Choroid plexus epithelial cell (primary cell): ENCODE results near the gene WBP1.

ENCODE experiments used
- DNase-seq: peaks from one replicate; pipeline ENCODE4 v3.0.0-alpha.2; 2010; ENCODE audit warnings: low read depth
- H3K4me3 ChIP-seq: 2 replicates; pipeline ENCODE4 v1.5.1; 2011; ENCODE audit warnings: low read depth, mild to moderate bottlenecking, control low read depth, low read length, moderate library complexity
- TF ChIP-seq, protein P1 (sequence below): conservative IDR thresholded peaks from 2 replicates; pipeline ENCODE4 v1.5.1; 2011; ENCODE audit warnings: low read depth, mild to moderate bottlenecking, control low read depth, inconsistent platforms, low read length, moderate library complexity

Gene WBP1

DNA sequence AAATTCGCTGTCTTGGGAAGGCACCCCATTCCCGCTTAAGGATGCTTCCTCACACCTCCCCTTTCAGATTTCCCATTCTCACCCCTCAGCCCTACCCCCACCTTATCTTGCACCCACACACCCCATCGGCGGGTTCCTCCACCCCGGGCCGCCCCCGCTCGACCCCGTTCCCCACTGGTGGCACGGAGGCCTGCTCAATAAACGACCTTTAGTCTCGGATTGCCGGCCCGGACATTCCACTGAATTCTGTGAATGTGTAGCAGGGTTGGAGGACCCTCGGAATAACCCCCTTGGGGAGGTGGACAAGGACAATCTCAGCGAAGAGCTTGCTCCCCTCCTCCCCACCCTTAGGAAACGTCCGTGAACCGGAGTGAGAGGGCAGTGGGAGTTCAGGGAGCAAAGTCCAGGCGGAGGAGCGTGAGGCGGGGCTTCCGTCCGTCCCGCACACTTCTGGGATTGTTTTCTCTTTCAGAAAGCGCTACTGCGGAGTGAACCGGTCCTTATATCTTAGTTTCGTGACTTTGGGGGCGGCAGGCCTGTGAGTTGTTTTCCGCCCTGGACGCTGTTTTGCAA, 44.0 kb downstream of the WBP1 start:
- peak overlapping the region; percentile 74 for H3K4me3 ChIP-seq
- DNase-seq, result no peak
- TF ChIP-seq, protein P1, sequence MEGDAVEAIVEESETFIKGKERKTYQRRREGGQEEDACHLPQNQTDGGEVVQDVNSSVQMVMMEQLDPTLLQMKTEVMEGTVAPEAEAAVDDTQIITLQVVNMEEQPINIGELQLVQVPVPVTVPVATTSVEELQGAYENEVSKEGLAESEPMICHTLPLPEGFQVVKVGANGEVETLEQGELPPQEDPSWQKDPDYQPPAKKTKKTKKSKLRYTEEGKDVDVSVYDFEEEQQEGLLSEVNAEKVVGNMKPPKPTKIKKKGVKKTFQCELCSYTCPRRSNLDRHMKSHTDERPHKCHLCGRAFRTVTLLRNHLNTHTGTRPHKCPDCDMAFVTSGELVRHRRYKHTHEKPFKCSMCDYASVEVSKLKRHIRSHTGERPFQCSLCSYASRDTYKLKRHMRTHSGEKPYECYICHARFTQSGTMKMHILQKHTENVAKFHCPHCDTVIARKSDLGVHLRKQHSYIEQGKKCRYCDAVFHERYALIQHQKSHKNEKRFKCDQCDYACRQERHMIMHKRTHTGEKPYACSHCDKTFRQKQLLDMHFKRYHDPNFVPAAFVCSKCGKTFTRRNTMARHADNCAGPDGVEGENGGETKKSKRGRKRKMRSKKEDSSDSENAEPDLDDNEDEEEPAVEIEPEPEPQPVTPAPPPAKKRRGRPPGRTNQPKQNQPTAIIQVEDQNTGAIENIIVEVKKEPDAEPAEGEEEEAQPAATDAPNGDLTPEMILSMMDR, result no peak

- peak overlapping the region; percentile 74 for H3K4me3 ChIP-seq
- DNase-seq, result peak; percentile 87
- TF ChIP-seq, protein P1, result peak; percentile 43
Measured at GRCh38 chr2:74502720-74503505, 44.7 kb downstream of the WBP1 start.

DNA sequence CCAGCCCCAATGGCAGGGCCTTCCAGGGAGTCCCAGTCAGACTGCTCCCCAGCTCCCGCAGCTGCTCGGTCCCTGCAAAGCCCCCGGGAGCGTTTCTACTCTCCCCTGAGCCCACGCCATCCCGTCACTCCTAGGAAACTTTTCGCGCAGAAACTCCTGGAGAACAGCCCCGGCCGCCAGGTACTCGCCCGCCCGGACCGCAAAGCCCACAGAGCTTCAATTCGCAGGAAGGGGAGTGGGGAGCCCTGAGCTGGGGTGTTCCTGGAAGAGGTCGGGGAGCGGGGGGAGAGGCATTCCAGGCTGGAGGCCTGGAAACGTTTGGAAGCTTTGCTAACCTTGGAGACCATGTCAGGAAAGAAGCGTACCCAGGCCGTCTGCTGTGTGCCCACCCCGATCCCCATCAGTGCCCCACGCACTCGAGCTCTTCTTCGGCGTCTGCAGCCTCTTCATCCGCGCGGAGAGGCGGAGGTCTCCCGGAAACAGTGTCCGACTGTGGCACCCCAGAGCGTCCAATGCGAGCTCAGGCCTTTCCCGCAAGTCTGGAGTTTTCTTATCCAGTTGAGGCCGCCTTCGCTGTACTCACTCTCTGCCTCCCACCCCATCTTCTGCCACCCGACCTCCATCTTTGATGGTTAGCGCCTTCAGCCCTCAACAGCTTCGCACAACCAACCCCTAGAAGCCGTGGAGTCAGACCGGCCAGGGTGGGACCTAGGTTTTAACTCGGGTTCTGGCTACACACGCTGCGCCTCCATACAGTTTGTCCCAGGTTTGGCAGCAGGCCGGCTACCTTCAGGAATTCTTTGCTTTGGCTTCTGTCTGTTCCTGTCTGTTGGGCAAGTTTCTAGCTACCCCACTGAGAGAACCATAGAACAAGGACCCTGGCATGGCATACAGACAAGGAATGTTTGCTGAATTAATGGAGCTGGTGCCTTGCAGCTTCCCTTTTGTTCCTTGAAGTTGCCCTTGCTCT, 45.6 kb downstream of the WBP1 start:
- DNase-seq, result no peak
- TF ChIP-seq, protein P1, result no peak
- H3K4me3 ChIP-seq, result peak overlapping the region; percentile 74

DNA sequence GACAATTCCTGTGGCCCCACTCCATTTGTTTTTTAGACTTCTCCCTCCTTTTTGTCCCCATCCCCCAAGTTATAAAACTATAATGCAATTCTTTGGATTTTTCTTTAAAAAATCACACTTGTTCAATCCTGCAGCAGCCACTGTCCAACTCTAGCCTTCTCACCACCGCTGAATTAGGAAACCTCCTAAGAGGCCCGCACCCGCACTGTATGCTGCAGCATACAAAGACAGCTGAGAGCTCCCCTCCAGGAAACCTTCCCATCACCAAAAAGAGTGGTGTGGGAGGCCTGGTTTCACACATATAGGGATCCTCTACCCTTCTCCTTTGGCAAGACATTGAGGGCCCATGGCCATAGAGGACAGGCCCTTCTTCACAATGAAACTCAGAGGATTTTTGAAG, 46.4 kb downstream of the WBP1 start:
- no peak for DNase-seq
- H3K4me3 ChIP-seq, result no peak overlapping the region
- TF ChIP-seq, protein P1, result no peak

DNA sequence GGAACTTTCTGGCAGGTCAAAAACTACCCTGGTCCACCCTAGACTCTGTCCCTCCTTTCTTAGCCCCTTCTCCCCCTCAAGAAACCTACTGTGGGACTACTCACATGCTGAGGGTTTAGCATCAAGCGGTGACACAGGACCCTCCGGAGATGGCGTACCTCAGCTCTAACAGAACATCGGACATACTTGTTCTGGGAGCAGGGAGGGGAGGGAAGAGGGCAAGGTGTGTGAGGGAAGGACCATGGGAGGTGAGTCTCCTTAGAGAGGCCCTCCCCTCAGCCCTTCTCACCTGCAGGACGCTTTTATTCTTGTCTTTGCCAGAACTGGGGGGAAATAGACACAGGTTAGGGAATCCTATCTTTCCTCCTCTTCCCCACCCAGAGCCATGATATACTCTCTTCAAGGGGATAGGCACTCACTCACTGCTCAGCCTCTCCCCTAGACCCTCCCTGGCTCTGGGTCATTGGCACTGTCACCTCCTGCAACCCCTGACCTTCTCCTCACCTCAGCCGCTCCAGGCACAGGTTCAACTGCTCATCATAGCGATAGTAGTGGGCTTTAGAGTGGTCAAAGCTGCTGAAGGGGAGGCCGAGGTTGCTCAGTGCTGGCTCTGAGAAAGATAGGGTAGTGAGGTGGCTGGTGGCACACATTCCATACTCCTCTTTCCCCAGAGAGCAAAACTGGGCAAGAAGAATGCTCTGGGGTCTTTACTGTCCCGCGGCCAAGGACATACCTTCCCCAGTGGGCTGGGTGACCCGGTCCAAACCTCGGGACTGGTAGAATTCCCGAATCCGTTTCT, 47.4 kb downstream of the WBP1 start:
- TF ChIP-seq, protein P1, result no peak
- no peak for DNase-seq
- H3K4me3 ChIP-seq, result peak overlapping the region; percentile 4
